SKM-1 treated with dmso at 0.1 percent for 144 hours (cell line): ENCODE results near the gene WNT6.

ENCODE experiments used
- DNase-seq: peaks from one replicate; lab custom pipeline; 2025; ENCODE audit not compliant: unreplicated experiment; lab: John Stamatoyannopoulos, UW

The WNT6 gene

GRCh38 chr2:218892693-218893348, 33.2 kb downstream of the WNT6 start:
- DNase-seq, result peak; percentile 77

- DNase-seq, result no peak
Observed at GRCh38 chr2:218893349-218894150, 33.9 kb downstream of the WNT6 start.

GRCh38 chr2:218894151-218894879, 34.7 kb downstream of the WNT6 start:
- no peak for DNase-seq

GRCh38 chr2:218894880-218895157, 35.2 kb downstream of the WNT6 start:
- no peak for DNase-seq

- DNase-seq, result no peak
Observed at GRCh38 chr2:218895326-218895725, 35.7 kb downstream of the WNT6 start.

- DNase-seq, result no peak
Observed at GRCh38 chr2:218895759-218896500, 36.3 kb downstream of the WNT6 start.

GRCh38 chr2:218896501-218897393, 37.1 kb downstream of the WNT6 start:
- DNase-seq, result no peak

- no peak for DNase-seq
Observed at GRCh38 chr2:218897394-218898108, 37.9 kb downstream of the WNT6 start.

GRCh38 chr2:218898109-218898878, 38.7 kb downstream of the WNT6 start:
- peak; percentile 21 for DNase-seq

- DNase-seq, result no peak
Observed at GRCh38 chr2:218899147-218899546, 39.5 kb downstream of the WNT6 start.

- DNase-seq, result no peak
Observed at GRCh38 chr2:218902427-218902826, 42.8 kb downstream of the WNT6 start.

- no peak for DNase-seq
Observed at GRCh38 chr2:218904176-218904575, 44.6 kb downstream of the WNT6 start.

- DNase-seq, result peak; percentile 88
Observed at GRCh38 chr2:218908721-218909619, 49.4 kb downstream of the WNT6 start.

- DNase-seq, result no peak
Observed at GRCh38 chr2:218910741-218911140, 51.1 kb downstream of the WNT6 start.

- DNase-seq, result no peak
Observed at GRCh38 chr2:218920504-218920903, 60.9 kb downstream of the WNT6 start.
